ENCODE data around the gene TSPAN9. TPM values are rescaled to one million over a fixed set of nuclear protein-coding genes. Genes with fewer than 3 reads are reported as not detected.

TSPAN9 gene
- polyA plus RNA-seq, 2 of the 4 experiments (the other 2 are of a cell fraction): 12.4 to 16.1 TPM

- DNase-seq (ENCODE audit: low read depth in 1 of 2, low spot score in 1 of 2) (no peak), FAIRE-seq (no peak), ATAC-seq (no peak)
- no peaks in the 10 kb centered on the region for H3K4me1 ChIP-seq
- 75% methylated on average over 17 of the region's 17 CpGs for WGBS (ENCODE audit: missing lambda C conversion rate)
- no peaks in the 10 kb centered on the region for H3K9me3 ChIP-seq
- CTCF ChIA-PET: interaction anchor here (0.6 to 1.3 kb wide), 5 partner anchors 15 to 111 kb away, joined by 3 to 5 read pairs (median 3); no protein-coding TSS in a partner anchor
- no peak overlapping the region for H3K4me2 ChIP-seq
- TF ChIP-seq ZC3H11A (IDR thresholded peaks at IDR 0.05) (no peak), POLR2A (IDR thresholded peaks at IDR 0.05; ENCODE audit: low read length) (no peak), RAD21 (conservative IDR thresholded peaks at IDR 0.05 in 1 of 2, IDR thresholded peaks at IDR 0.05 in 1 of 2) (no peak), CEBPB (IDR thresholded peaks at IDR 0.05) (no peak), HDAC2 (IDR thresholded peaks at IDR 0.05) (no peak), EHF (CRISPR knock-in tag; IDR thresholded peaks at IDR 0.05) (no peak), HEYL (CRISPR knock-in tag; IDR thresholded peaks at IDR 0.05) (no peak), CBX2 (IDR thresholded peaks at IDR 0.05; ENCODE audit: borderline replicate concordance, low read depth) (no peak), NFE2L2 (conservative IDR thresholded peaks at IDR 0.05; ENCODE audit: low read length) (no peak), RNF2 (IDR thresholded peaks at IDR 0.05; ENCODE audit: borderline replicate concordance, low read depth) (no peak), HOXB5 (CRISPR knock-in tag; IDR thresholded peaks at IDR 0.05) (no peak), TFCP2L1 (CRISPR knock-in tag; IDR thresholded peaks at IDR 0.05) (no peak), MAZ (IDR thresholded peaks at IDR 0.05; ENCODE audit: borderline replicate concordance, low read depth, low read length) (no peak), EP300 (IDR thresholded peaks at IDR 0.05) (no peak), RARB (CRISPR knock-in tag; IDR thresholded peaks at IDR 0.05) (no peak), POLR2AphosphoS2 (conservative IDR thresholded peaks at IDR 0.05; ENCODE audit: low read length) (no peak), JUNB (IDR thresholded peaks at IDR 0.05) (no peak)
- TF ChIP-seq, protein P1, sequence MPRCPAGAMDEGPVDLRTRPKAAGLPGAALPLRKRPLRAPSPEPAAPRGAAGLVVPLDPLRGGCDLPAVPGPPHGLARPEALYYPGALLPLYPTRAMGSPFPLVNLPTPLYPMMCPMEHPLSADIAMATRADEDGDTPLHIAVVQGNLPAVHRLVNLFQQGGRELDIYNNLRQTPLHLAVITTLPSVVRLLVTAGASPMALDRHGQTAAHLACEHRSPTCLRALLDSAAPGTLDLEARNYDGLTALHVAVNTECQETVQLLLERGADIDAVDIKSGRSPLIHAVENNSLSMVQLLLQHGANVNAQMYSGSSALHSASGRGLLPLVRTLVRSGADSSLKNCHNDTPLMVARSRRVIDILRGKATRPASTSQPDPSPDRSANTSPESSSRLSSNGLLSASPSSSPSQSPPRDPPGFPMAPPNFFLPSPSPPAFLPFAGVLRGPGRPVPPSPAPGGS (IDR thresholded peaks at IDR 0.05): no peak
- TF ChIP-seq, protein P2, sequence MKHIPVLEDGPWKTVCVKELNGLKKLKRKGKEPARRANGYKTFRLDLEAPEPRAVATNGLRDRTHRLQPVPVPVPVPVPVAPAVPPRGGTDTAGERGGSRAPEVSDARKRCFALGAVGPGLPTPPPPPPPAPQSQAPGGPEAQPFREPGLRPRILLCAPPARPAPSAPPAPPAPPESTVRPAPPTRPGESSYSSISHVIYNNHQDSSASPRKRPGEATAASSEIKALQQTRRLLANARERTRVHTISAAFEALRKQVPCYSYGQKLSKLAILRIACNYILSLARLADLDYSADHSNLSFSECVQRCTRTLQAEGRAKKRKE (CRISPR knock-in tag; IDR thresholded peaks at IDR 0.05; ENCODE audit: low read depth): no peak
- TF ChIP-seq, protein P3, sequence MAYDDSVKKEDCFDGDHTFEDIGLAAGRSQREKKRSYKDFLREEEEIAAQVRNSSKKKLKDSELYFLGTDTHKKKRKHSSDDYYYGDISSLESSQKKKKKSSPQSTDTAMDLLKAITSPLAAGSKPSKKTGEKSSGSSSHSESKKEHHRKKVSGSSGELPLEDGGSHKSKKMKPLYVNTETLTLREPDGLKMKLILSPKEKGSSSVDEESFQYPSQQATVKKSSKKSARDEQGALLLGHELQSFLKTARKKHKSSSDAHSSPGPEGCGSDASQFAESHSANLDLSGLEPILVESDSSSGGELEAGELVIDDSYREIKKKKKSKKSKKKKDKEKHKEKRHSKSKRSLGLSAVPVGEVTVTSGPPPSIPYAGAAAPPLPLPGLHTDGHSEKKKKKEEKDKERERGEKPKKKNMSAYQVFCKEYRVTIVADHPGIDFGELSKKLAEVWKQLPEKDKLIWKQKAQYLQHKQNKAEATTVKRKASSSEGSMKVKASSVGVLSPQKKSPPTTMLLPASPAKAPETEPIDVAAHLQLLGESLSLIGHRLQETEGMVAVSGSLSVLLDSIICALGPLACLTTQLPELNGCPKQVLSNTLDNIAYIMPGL (CRISPR knock-in tag; IDR thresholded peaks at IDR 0.05; ENCODE audit: borderline replicate concordance): no peak
- H3K27ac ChIP-seq: no peak overlapping the region
- H3K4me3 ChIP-seq: no peak overlapping the region
- POLR2A ChIA-PET: no interaction called here
These were observed 110.9 kb downstream of the TSPAN9 start for GRCh38 chr12:3187846-3188770.

- H3K4me3 ChIP-seq: no peak overlapping the region
- no peak for FAIRE-seq
- POLR2A ChIA-PET: no interaction called here
- no peaks in the 10 kb centered on the region for H3K9me3 ChIP-seq
- CTCF ChIA-PET: interaction anchor here (1.1 to 1.3 kb wide), 3 partner anchors 14 to 86 kb away, joined by 3 to 5 read pairs (median 3); no protein-coding TSS in a partner anchor
- TF ChIP-seq BHLHE40 (IDR thresholded peaks at IDR 0.05; ENCODE audit: low read depth, low read length) (no peak), MAZ (IDR thresholded peaks at IDR 0.05; ENCODE audit: borderline replicate concordance, low read depth, low read length) (no peak), JUNB (IDR thresholded peaks at IDR 0.05) (no peak), ZC3H11A (IDR thresholded peaks at IDR 0.05) (no peak)
- WGBS (ENCODE audit: missing lambda C conversion rate): 39% methylated on average over 2 of the region's 2 CpGs
- H3K4me2 ChIP-seq: no peak overlapping the region
- no peak for DNase-seq (ENCODE audit: low read depth in 1 of 2, low spot score in 1 of 2)
- no peak for ATAC-seq
- no peak overlapping the region for H3K27ac ChIP-seq
- no peaks in the 10 kb centered on the region for H3K4me1 ChIP-seq
These were observed 112.1 kb downstream of the TSPAN9 start for GRCh38 chr12:3189282-3189681.
